GM21717 (cell line): ENCODE measurements around the gene SWI5.
A peak's percentile ranks its signal among the peaks of the same experiment; 100 is the strongest.
"Not testable (repeated sequence)": the region's sequence is repeated elsewhere in the genome, so short reads cannot be mapped to it uniquely, and the experiment has no call there.

Experiments
- ATAC-seq: cut with Tn5 transposase; IDR thresholded peaks from one replicate; pipeline ENCODE4 v1.9.1; 2021; ENCODE audit warnings: mild to moderate bottlenecking, moderate library complexity; ENCODE audit not compliant: unreplicated experiment

The SWI5 gene

DNA sequence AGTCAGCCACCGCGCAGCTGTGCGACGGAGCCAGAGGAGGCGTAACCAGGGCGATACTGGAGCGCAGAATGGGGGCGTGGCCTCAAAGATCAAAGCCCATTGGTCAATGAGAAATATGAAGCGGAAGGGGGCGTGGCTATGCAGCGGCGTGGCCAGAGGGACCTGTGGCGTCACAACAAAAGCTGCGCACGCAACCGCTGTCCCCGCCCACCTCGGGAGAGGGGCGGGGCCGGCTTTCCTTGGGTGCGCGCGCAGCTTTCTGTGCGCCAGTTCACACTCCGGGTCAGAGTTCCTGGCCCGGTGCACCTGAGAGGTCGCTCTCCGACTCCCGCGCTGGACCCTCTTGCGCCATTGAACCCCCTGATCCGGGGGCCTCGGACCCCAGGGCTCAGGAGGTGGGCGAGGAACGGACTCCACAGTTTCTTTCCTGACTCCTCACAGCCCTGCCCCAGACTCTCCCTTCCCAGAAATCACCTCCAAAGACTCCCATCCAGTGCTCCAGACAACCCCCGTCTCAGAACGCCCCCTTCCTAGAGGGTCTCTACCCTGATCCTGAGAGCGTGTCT, at the start of gene SWI5:
Gene SWI5 (plus strand): TSS at position 269 of the 566 bp plus-strand sequence.
- ATAC-seq: peak; percentile 92

DNA sequence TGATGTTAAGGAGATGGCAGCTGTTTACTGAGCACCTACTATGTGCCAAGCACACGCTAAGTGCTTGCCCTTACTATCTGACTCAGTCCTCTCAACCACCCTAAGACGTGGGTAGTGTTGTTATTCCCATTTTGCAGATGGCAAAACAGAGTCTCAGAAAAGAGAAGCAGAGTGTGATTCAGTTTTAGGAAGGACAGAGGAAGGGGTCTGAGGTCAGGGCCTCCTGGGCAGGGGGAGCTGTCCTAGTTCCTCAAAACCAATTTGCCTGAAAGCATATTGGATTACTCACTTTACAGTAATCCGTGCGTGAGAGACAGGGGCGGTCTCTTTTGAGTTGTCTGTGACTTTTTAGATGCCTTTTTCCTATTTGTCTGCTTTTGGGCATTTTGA, 49.7 kb upstream of the SWI5 start:
- no peak for ATAC-seq

DNA sequence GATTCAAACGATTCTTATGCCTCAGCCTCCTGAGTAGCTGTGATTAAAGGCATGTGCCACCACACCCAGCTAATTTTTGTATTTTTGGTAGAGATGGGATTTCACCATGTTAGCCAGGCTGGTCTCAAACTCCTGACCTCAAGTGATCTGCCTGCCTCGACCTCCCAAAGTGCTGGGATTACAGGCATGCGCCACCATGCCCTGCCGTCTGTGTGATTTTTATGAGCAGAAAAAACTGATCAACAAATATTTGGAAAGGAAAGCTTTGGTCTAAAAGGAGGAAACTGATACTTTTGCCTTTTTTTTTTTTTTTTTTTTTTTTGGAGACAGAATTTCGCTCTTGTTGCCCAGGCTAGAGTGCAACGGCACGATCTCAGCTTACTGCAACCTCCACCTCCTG, 45.2 kb upstream of the SWI5 start:
- not testable (repeated sequence) for ATAC-seq

DNA sequence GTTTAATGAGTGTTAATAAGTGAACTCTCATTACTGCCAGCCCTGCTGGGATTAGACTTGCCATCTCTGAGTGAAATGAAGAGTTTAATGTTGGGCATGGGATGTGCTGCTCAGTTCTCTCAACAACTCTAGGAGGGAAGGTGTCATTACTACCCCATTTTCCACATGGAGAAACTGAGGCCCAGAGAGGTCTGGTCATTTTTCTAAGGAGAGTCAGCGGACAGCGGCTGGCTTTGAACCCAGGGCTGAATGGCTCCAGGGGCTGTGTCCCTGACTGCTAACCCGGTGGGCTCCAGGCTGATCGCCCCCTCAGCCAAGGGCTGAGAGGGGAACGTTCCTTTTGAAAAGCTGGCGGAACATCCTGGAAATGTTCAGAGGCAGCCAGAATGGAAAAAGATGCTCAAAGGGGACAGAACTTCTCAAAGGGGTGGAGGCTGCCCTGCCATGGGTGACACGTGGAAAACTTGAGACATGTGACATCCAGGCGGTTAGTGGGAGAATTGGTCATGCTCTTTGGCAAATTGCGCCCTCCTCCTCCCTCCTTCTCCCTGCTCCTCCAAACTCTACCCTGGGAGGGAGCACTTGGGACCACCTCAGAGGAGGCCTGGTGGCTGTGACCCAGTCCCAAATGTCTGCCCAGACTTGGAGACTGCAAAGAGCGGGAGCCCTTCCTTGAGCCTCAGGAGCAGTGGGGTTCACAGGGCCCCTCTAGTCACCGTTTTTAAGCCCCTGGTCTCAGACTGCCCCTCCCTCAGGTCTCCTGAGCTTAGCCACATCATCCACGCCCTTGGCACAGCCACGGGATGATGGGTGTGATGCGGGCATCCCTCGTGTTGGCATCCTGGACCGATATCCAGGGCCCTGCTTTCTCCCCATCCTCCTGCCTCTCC, 44.2 kb upstream of the SWI5 start:
- ATAC-seq: no peak

DNA sequence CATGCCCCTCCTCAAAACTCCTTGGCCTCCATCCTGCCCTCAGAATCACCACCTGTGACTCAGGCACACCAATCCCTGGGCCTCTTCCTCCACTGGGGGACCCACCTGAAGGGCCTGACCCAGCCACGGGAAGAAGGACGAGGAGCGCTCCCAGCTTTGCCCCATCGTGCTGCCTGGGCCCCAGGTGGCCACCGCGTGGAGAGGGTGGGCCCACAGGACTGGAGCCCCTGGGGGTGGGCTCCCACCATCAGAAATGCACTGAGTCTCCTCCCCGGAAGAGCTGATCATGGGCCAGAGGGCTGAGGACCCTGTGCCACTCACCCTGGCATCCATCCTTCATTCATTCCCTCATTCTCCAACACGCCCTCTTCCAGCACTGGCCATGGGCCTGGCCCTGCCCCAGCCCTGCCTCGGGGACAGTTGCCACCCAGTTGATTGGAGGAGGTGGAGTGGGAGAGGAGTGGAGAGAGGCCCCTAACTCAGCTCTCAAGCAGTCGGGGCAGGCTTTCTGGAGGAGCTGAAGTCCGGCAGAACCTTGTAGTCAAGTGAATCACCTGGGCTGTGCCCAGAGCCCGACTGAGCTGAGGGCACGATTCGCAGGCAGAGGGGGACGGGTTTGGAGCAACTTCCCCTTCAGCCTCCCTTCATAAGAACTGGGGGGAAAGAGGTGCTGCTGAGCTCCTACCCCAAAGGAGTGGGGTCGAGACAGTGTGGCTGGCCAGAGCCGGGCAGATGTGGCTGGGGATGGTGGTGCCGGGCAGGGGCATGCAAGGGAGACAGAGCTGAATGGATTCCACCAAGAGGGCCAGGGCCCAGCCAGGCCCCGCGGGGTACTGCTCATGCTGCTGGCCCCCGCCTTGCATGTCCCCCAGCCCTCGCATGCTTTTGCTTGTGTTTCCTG, 43.3 kb upstream of the SWI5 start:
- ATAC-seq: no peak

DNA sequence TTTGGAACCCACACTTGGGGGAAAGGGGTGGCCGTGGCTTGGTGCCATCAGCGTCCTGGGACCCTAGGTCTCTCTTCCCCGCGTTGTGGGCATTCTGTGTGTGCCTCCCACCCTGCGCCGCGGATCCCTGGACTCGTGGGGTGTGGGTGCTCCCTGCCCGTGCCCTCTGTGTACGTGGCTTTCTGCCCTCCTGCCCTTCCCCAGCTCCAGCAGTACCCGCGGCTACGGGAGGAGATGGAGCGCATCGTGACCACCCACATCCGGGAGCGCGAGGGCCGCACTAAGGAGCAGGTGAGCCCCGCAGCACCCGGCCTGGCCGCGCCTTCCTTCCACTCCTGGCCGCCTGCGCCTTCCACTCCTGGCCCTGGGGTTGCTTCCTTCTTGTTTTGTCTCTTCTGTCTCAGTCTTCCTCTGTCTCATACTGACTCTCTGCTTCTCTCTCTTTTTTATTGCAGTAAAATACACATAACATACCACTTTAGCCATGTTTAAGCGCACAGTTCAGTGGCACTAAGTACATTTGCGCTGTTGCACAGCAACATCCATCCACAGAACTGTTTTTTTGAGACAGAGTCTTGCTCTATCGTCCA, 42.2 kb upstream of the SWI5 start:
- ATAC-seq: no peak

DNA sequence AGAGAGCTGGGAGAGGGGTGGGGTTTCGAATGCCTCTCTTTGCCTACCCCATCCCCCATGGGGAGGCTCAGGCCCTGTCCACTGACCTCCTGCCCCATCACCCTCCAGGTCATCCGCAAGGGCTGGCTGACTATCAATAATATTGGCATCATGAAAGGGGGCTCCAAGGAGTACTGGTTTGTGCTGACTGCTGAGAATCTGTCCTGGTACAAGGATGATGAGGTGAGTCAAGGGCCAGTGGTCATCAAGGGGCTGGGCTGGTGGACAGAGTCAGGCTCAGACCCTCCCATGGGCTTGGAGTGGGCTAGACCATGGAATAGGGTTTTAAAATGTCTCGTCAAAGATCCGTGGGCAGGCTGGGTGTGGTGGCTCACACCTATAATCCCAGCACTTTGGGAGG, 34.0 kb upstream of the SWI5 start:
- ATAC-seq: no peak

DNA sequence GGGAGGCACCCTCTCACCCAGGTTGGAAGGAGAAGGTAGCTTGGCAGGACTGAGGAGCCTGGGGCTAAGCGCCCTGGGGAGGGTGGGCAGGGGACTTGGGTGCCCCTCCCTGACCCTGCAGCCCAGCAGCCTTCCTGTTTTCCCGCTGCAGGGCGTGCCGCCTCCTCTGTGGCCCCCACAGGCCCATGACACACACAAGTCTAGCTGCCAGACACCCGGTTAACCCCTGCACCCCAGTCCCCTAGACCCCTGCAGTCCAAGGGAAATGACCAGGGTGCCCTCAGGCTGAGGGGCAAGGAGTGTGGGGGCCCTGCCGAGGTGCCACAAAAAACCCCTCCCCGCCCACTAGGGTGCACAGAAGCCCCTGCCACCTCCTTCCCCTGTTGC, 33.3 kb upstream of the SWI5 start:
- ATAC-seq: no peak

DNA sequence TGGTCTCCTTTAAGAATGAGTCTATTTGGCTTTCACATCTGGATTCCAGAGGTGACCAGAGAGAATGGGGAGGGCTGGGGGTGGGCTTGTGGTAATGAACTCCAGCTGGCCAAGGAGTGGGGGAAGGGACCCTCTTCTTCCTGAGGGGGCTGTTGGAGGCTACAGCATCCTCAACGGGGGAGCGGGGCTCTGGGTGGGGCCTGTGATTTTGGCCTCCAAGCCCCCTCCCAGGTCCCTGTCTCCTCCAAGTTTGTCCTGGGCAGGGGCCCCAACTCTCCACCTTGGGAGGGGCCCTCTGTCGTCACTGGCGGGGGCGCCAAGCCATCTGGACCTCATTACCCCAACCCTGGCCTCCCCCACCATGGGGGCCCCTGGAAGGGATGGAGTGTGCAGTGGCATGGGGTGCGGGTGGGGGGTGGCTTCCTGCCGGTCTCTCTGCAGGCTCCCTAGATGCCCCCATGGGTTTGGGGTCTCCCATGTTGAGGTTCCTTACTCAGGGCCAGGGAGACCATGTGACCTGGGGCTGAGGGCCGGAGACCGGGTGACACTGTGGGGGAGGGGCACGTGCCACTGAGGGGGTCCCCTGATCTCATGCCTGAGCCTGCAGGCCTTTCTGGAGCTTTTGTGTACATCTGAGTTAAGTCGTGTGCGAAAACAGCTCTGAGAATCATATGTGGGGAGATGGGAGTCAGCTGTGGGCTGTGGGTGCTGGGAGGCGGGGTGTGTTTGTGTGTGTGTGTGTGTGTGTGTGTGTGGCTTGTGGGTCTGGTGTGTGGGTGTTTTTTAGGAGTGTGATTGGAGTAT, 32.7 kb upstream of the SWI5 start:
- no peak for ATAC-seq

DNA sequence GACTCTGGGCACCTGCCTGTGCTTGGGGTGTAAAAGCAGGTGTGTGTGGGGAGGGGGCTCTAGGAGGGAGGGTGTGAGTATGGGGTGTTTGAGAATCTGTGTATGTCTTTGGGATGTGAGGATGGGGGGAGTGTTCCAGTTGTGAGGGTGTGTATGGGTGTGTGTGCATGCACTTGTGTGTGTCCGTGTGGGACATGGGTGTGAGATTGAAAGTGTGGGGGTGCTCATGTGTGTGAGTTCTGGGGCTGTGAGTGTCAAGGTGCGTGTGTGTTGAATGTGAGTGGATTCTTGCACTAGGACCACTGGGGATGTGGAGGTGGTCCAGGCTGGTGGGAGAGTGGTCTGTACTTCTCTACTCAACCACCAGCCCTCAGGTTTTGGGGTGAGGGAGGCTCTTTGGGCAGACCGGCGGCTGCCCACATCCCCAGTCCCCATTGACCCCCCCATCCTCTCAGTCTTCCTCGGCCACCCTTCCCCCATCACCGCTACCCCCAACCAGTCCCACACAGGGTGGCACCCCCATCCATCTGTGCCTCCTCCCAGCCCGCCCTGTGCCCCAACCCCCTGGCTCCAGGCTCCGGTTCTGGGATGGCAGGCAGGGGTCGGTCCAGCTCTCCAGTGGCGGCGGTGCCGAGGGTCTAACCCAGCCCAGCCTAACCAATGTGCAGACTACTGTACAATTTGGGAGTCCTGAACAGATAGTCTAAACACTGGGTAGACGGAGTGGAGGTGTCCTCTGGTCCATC, 31.8 kb upstream of the SWI5 start:
- ATAC-seq: no peak

DNA sequence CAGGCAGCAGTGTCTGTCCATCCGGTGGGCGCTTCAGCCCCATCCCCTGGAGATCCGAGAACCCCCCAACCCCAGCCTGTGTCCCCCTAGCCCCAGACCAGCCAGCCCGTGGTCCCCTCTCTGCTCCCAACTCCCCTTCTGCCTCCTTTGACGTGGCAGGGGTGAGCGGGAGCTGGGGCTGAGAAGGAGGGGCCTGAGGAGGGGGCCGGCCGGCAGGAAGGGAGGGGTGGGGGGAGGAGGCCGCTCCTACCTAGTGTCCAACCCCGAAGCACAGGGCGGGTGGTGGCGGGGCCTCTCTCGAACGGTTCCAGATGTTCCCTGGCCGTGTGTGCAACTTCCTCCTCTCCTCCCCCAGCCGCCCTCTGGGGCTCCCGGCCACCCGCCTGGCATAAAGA, 31.2 kb upstream of the SWI5 start:
- ATAC-seq: no peak

DNA sequence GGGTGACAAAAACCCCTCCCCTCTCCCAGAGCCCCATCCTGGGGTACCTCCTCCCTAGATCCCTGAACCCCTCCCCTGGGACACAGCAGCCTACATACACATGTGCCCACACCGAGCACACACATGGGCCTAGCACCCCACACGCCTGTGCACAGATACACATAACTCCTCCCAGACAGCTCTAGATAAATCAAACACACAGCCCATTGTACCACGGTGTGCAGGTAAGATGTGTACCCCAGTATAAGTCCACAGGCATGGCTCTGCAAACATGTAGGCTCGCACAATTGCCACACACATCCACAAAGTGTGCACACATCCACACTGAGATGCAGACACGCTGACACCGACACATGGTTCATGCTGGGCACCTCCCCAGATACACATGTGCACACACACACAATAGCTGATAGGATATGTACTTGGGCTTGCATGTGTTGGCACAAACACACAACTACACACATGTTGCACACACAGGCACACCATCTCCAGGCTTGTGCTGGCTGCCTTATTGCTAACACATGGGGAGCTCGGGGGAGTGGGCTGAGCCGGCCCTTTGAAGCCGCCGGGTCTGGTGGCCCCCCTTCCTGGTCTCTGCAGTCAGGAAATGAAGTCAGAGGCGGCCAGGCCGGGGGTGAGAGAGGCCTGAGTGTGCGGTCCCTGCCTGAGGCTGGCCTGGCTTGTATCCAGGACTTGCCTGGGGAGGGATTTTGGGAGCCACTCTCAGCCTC, 30.5 kb upstream of the SWI5 start:
- ATAC-seq: no peak

DNA sequence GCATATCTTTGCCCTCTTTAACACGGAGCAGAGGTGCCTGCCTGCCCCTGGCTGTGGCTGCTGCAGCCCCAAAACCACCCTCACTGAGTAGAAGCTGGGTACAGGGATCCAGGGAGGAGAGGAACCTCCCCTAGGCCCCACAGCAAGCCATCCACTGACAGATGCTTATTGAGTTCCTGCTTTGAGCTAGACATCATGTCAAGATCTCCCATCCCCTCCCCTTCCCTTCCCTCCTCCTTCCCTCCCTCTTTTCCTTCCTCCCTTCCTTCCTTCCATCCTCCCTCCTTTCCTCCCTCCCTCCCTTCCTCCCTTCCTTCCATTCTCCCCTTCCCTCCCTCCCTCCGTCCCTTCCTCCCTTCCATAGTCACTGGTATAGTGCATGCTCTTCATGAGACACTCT, 29.6 kb upstream of the SWI5 start:
- no peak for ATAC-seq

DNA sequence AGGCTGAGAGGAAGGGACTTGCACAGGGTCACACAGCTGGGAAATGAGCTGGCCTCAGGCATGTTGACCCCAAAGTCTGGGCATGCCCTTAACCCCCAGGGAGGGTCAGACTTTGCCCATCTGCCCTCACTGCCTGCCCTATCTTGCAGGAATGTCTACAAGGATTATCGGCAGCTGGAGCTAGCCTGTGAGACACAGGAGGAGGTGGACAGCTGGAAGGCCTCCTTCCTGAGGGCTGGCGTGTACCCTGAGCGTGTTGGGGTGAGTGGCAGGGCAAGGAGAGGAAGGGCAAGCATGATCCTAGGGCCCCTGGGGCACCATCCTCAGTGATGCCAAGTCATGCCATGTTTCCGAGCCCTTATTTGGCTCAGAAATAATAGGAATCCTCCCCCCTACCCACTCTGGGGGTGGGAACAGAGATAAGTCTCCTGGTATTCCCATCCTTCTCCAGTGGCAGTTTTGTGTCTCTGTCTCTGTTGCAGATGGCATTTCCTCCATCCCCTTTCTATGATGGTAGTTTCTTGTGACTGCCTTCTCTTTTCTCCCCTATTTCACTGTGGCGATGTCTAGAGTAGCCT, 28.8 kb upstream of the SWI5 start:
- ATAC-seq: no peak

DNA sequence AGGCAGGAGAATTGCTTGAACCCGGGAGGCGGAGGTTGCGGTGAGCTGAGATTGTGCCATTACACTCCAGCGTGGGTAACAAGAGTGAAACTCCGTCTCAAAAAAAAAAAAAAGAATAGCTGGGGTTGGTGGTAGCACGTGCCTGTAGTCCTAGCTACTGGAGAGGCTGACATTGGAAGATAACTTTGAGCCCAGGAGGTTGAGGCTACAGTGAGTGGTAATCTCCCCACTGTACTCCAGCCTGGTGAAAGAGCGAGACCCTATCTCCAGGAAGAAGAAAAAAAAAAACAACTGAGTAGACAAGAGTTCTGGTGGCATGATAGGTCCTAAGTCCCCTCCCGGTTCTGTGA, 26.5 kb upstream of the SWI5 start:
- no peak for ATAC-seq

DNA sequence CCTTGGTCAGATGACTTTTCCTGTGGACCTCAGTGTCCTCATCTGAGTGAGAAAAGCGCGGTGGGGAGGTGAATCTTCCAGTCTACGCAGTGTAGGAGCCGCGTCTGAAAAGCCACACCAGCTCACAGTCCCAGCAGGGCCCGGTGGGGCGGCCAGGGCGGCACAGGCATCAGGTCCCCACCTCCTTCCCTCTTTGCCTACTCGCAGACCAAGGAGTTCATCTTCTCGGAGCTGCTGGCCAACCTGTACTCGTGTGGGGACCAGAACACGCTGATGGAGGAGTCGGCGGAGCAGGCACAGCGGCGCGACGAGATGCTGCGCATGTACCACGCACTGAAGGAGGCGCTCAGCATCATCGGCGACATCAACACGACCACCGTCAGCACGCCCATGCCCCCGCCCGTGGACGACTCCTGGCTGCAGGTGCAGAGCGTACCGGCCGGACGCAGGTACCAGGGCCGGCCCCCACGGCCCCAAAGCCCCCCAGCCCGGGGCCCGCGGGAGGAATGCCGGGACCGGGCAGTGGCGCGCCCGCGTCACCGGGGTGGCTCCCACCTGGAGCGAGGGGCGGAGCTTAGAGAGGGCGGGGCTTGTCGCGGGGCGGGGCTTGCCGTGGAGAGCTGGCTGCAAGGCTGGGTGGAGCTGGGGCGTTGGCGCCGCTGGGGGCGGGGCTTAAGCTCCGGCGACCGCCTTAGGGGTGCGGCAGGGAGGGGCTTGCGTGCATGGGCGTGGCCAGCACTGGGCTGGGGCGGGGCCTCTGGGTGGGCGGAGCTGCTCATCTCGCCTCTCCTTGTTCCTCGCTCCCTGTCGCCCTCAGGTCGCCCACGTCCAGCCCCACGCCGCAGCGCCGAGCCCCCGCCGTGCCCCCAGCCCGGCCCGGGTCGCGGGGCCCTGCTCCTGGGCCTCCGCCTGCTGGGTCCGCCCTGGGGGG, 25.9 kb upstream of the SWI5 start:
- ATAC-seq: peak; percentile 79

DNA sequence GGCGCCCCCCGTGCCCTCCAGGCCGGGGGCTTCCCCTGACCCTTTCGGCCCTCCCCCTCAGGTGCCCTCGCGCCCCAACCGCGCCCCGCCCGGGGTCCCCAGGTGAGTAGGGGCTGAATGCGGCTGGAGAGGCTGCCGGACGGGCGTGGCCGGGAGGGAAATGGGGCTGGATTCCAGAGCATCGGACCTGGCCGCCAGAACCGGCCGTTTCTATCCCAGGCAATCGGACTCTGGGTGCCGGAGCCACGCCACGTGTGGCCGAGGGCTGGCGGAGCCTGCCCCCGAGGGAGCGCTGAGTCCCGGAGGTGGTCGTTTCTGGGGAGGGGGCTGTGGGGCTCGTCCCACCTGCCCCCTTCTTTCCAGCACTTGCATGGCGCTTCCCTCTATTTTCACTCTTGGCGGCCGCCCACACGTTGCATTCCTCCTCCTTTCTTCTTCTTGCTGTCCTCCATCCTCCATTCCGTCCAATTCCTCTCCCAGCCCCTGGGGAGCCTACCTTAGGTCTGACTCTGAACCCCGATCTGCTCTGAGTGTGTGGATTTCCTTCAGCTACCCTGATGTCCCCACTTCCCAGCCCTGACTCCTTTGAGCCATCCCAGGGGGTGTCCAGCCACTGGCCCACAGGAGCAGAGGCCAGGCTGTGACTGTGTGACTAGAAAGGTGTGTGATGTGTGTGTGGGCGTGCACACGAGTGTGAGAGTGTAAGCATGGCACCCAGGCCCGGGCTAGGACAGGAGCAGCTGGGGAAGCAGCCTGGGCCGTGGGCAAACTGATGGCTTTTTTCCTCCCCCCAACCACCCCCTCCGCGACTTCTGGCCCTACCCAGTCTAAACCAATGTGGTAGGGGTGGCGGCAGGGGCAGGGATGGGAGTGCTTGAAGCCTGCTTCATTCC, 25.0 kb upstream of the SWI5 start:
- ATAC-seq: peak; percentile 13
